ENCODE measurements around the gene THOC7.

THOC7 gene

DNA sequence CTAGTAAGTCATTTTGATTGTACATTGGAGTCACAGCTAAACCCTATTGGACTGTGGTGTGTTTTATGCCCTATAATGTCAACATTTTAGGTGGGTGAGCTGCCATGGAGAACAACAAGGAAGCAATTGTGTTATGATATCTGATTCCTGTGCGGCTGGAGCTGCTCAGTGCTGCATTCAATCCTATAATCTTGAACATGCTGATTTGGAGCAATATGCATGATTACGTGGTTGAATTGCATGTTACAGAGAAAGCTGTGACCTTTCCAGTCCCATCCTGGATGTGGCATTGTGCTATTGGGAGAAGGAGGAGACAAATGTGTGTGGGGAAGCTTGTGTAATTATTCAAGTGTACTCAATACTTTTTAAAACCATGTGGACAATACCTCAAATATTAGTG is 64.7 kb downstream of the THOC7 start:
- TF ChIP-seq, protein P1, sequence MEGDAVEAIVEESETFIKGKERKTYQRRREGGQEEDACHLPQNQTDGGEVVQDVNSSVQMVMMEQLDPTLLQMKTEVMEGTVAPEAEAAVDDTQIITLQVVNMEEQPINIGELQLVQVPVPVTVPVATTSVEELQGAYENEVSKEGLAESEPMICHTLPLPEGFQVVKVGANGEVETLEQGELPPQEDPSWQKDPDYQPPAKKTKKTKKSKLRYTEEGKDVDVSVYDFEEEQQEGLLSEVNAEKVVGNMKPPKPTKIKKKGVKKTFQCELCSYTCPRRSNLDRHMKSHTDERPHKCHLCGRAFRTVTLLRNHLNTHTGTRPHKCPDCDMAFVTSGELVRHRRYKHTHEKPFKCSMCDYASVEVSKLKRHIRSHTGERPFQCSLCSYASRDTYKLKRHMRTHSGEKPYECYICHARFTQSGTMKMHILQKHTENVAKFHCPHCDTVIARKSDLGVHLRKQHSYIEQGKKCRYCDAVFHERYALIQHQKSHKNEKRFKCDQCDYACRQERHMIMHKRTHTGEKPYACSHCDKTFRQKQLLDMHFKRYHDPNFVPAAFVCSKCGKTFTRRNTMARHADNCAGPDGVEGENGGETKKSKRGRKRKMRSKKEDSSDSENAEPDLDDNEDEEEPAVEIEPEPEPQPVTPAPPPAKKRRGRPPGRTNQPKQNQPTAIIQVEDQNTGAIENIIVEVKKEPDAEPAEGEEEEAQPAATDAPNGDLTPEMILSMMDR (IDR thresholded peaks at IDR 0.05; ENCODE audit: low read depth, low read length) = no peak
- no peak overlapping the region for H3K4me3 ChIP-seq (ENCODE audit: low read depth, low read length)

DNA sequence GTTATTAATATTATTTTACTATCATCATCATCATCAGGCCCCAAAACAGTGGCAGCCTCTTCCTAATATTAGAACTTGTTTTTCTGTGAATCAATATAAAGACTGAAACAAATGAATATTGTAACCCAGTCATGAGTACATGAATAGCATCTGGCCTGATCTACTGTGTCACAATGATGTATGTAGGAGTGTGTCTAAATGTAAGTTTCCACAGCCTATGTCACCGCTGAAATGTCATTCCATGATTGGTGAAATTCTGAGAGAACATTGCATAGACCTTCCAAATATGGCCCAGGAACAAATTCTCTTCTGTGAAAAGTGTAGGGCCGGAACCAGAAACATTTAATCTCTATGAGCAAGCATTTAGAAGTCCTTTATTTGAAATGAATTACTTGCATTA is 65.1 kb downstream of the THOC7 start:
- TF ChIP-seq, protein P1 (IDR thresholded peaks at IDR 0.05; ENCODE audit: low read depth, low read length) = no peak
- H3K4me3 ChIP-seq (ENCODE audit: low read depth, low read length) = no peak overlapping the region

DNA sequence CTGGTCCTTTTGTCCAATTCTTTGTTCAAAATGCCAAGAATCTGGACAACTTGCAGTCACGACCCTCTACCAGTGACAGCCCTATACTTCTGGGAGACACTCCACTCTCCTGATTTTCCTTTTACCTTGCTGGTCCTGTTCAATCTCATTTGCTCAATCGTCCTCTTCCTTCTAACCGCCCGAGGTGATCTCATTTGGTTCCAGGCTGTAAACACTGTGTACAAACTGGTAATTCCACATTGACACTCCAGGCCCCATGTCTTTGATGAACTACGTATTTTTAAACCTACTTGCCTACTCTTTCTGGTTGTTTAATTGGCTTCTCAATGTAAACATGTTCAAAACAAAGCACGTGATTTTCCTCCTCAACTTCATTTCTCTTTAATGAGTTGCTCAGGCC is 68.2 kb downstream of the THOC7 start:
- H3K4me3 ChIP-seq (ENCODE audit: low read depth, low read length) = no peak overlapping the region
- TF ChIP-seq, protein P1 (IDR thresholded peaks at IDR 0.05; ENCODE audit: low read depth, low read length) = no peak

DNA sequence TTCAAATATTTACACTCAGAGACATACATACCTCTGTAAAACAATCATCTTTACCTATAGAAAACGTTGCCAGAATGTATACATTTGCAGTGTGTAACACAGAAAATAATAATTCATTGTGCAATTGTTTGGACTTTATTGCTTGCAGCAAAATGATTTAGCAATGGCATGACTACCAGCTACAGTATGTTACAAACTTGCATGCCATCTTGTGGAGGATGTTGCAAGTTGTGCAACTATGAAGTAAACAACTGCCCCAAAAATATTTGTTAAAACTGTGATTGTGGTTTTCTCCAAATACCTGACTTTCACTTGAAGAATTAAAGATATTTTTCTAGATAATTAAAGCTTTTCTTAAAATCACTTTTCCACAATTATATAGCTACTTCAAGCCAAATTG is 71.6 kb downstream of the THOC7 start:
- TF ChIP-seq, protein P1 (IDR thresholded peaks at IDR 0.05; ENCODE audit: low read depth, low read length) = no peak

More for the DNA sequence above, 71.6 kb downstream of the THOC7 start:
- no peak overlapping the region for H3K4me3 ChIP-seq (ENCODE audit: low read depth, low read length)
